OCI-LY3 (cell line): ENCODE data around the gene JDP2.

Experiments used
- H2AFZ ChIP-seq: fragments of 200-600, 300-600 bp; shearing (Covaris generic); 2 replicates; pipeline ENCODE4 v1.6.0; 2014; ENCODE audit warnings: antibody characterized with exemption, low read depth, low read length
- H3K27ac ChIP-seq: fragments of 200-600, 300-600 bp; sonication (generic); 2 replicates; pipeline ENCODE4 v1.5.1; 2014; ENCODE audit warnings: mild to moderate bottlenecking, low read length, moderate library complexity, mixed read lengths
- H3K27me3 ChIP-seq: fragments of 200-600, 300-600 bp; sonication (generic); 2 replicates; pipeline ENCODE4 v1.6.1; 2014; ENCODE audit warnings: low read depth, low read length, mixed read lengths
- H3K36me3 ChIP-seq: fragments of 200-600, 300-600 bp; sonication (generic); replicated peaks from 2 replicates; pipeline ENCODE3; 2014; ENCODE audit warnings: low read depth, low read length, mixed read lengths
- H3K4me1 ChIP-seq: fragments of 300-600, 200-600 bp; sonication (generic); 2 replicates; pipeline ENCODE4 v1.6.1; 2014; ENCODE audit warnings: low read length, mixed read lengths
- H3K4me2 ChIP-seq: fragments of 200-600, 300-600 bp; sonication (generic); 2 replicates; pipeline ENCODE4 v1.6.1; 2014; ENCODE audit warnings: low read length, mixed read lengths
- H3K4me3 ChIP-seq: fragments of 300-600, 200-600 bp; sonication (generic); 2 replicates; pipeline ENCODE4 v1.5.1; 2014; ENCODE audit warnings: antibody characterized with exemption, mild to moderate bottlenecking, low read length, moderate library complexity
- H3K79me2 ChIP-seq: fragments of 300-600, 200-600 bp; shearing (Covaris generic); 2 replicates; pipeline ENCODE4 v1.6.1; 2014; ENCODE audit warnings: mild to moderate bottlenecking, low read length, mixed read lengths
- H3K9ac ChIP-seq: fragments of 300-600, 200-600 bp; shearing (Covaris generic); 2 replicates; pipeline ENCODE4 v1.6.0; 2014; ENCODE audit warnings: mild to moderate bottlenecking, low read length, moderate library complexity
- H3K9me3 ChIP-seq: fragments of 200-600, 300-600 bp; shearing (Covaris generic); 2 replicates; pipeline ENCODE4 v1.6.1; 2014; ENCODE audit warnings: low read length, mixed read lengths; ENCODE audit not compliant: insufficient read depth
- H4K20me1 ChIP-seq: fragments of 200-600, 300-600 bp; sonication (generic); 2 replicates; pipeline ENCODE4 v1.6.1; 2016; ENCODE audit warnings: low read length, mixed read lengths; ENCODE audit not compliant: insufficient read depth
- EZH2phosphoT487 ChIP-seq: fragments of 200-600 bp; shearing (Covaris generic); IDR thresholded peaks from 2 replicates; pipeline ENCODE4 v1.6.1; 2018; ENCODE audit warnings: antibody characterized with exemption, mixed run types, low read depth
- TF ChIP-seq, protein P1 (sequence below): fragments of 200-600, 300-600 bp; sonication (generic); IDR thresholded peaks from 2 replicates; pipeline ENCODE4 v1.5.1; 2014; ENCODE audit warnings: antibody characterized with exemption, low read length, low read depth

The JDP2 gene

DNA sequence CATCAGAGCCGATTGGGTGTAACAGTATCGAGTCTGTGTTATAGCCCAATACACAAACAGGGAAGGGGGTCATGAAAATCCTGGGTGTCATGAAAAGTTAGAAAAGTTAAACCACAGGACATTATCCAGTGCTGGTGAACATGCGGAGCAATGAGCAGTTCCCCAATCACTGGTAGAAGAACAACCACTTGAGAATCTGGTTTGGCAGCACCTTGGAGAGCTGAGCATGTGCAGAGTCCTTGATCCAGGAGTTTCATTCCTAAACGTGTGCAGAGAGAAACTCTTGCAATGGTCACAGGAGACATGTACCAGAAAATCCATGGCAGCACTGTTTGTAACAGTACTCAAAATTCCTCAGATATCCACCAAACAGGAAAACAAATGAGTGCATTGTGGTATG, 23.0 kb upstream of the JDP2 start:
- Histone ChIP-seq H3K27ac (no peak overlapping the region), H3K4me3 (no peak overlapping the region), H3K4me1 (no peaks in the 10 kb centered on the region), H2AFZ (no peak overlapping the region), H3K4me2 (no peak overlapping the region), H3K79me2 (no peaks in the 10 kb centered on the region), H3K36me3 (no peaks in the 10 kb centered on the region), H3K9me3 (no peaks in the 10 kb centered on the region), H3K9ac (no peak overlapping the region), H3K27me3 (no peaks in the 10 kb centered on the region), H4K20me1 (no peaks in the 10 kb centered on the region)
- TF ChIP-seq EZH2phosphoT487, result no peak
- TF ChIP-seq, protein P1, sequence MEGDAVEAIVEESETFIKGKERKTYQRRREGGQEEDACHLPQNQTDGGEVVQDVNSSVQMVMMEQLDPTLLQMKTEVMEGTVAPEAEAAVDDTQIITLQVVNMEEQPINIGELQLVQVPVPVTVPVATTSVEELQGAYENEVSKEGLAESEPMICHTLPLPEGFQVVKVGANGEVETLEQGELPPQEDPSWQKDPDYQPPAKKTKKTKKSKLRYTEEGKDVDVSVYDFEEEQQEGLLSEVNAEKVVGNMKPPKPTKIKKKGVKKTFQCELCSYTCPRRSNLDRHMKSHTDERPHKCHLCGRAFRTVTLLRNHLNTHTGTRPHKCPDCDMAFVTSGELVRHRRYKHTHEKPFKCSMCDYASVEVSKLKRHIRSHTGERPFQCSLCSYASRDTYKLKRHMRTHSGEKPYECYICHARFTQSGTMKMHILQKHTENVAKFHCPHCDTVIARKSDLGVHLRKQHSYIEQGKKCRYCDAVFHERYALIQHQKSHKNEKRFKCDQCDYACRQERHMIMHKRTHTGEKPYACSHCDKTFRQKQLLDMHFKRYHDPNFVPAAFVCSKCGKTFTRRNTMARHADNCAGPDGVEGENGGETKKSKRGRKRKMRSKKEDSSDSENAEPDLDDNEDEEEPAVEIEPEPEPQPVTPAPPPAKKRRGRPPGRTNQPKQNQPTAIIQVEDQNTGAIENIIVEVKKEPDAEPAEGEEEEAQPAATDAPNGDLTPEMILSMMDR, result no peak

DNA sequence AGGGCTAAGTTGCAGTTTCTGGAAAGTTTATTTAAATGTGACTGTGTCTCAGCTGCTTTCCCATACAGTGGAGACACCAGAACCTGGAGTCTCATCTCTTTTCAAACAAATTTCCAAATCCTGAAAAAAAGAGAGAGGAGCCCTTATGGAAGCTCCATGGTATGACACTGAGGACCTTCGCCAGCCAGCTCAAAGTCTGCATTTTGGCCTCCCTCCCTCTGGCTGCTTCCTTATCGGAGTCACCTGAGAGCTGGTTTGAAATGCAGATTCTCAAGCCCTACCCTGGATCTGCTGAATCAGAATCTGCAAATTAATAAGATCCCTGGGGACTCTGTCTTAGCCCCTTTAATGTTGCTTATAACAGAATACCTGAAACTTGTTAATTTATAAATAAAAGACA, 21.7 kb upstream of the JDP2 start:
- no peaks in the 10 kb centered on the region for H4K20me1 ChIP-seq
- H3K36me3 ChIP-seq, result no peaks in the 10 kb centered on the region
- no peaks in the 10 kb centered on the region for H3K4me1 ChIP-seq
- no peaks in the 10 kb centered on the region for H3K9me3 ChIP-seq
- no peak for TF ChIP-seq EZH2phosphoT487
- TF ChIP-seq, protein P1, result no peak
- no peak overlapping the region for H3K27ac ChIP-seq
- no peak overlapping the region for H2AFZ ChIP-seq
- no peaks in the 10 kb centered on the region for H3K27me3 ChIP-seq
- no peak overlapping the region for H3K9ac ChIP-seq
- H3K4me2 ChIP-seq, result no peak overlapping the region
- no peak overlapping the region for H3K4me3 ChIP-seq
- no peaks in the 10 kb centered on the region for H3K79me2 ChIP-seq

DNA sequence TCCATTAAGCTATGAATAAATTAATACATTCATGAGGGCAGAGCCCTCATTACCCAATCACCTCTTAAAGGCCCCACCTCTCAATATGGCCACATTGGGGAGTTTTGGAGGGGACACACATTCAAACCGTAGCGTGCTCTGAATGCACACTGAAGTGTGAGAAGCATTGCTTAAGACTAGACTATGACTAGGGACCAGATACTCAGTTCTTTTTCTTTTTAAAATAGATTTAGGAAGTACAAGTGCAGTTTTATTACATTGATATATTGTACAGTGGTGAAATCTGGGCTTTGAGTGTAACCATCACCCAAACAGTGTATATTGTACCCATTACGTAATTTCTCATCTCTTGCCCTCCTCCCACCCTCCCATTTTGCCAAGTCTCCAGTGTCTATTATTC, 21.0 kb upstream of the JDP2 start:
- Histone ChIP-seq H2AFZ (no peak overlapping the region), H3K4me2 (no peak overlapping the region), H3K36me3 (no peaks in the 10 kb centered on the region), H3K9me3 (no peaks in the 10 kb centered on the region), H4K20me1 (no peaks in the 10 kb centered on the region), H3K79me2 (no peaks in the 10 kb centered on the region), H3K27ac (no peak overlapping the region), H3K4me3 (no peak overlapping the region), H3K4me1 (no peaks in the 10 kb centered on the region), H3K27me3 (no peaks in the 10 kb centered on the region), H3K9ac (no peak overlapping the region)
- no peak for TF ChIP-seq EZH2phosphoT487
- TF ChIP-seq, protein P1, result no peak

DNA sequence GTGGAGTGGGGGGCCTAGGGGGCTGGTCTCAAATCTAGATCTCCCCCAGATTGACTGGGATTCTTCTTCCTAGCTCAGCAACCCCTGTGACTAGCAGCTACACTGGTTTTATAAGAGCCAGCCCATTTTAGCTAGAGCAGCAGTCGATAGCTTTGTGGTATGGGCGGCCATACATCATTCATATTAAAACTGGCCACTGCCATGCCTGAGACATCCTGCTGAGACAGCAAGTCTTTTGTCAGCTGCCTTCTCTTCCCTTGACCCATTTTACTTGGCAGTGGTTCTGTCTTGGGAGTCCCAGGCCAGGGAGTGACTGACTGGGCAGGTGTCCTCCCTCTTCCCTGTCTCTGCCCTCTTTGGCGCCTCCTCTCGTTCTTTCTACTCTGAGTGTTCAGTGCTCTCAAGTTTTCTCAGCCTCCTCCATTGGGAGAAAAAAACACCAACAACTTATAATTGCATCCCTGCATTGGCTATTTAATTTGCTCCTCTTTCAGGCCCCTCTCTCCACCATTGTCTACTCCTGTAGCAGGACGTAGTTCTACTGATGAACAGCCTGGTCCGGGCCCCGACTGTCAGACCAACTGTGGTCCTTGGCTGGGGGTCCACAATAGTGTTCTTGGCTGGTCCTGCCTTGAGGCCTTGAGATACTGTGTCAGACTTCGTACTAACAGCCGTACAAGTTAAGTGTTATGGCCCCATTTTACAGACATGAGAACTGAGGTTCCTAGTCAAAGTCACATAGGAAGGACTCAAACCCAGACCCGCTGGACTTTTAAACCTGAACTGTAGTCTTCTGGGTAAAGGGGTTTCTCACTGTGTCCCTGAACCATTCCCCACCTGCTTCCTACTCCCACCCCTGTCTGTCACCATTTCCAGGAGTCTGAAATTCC, 18.3 kb upstream of the JDP2 start:
- Histone ChIP-seq H3K4me2 (no peak overlapping the region), H3K4me3 (no peak overlapping the region), H3K9ac (no peak overlapping the region), H3K79me2 (no peaks in the 10 kb centered on the region), H2AFZ (no peak overlapping the region), H3K36me3 (no peaks in the 10 kb centered on the region), H3K9me3 (no peaks in the 10 kb centered on the region), H4K20me1 (no peaks in the 10 kb centered on the region), H3K27ac (no peak overlapping the region), H3K27me3 (no peaks in the 10 kb centered on the region), H3K4me1 (no peaks in the 10 kb centered on the region)
- TF ChIP-seq, protein P1, result no peak
- TF ChIP-seq EZH2phosphoT487, result no peak
